Neural progenitor cell (in vitro differentiated cells): Measurements from ENCODE around the gene PDGFC.

Experiments
- CTCF ChIP-seq: fragments of 200-600 bp; sonication (generic); IDR thresholded peaks from 2 replicates; pipeline ENCODE4 v1.5.1; 2017; ENCODE audit warnings: antibody characterized with exemption, mild to moderate bottlenecking
- EZH2 ChIP-seq: fragments of 200-600 bp; sonication (generic); IDR thresholded peaks from 2 replicates; pipeline ENCODE4 v1.6.1; 2017; ENCODE audit warnings: antibody characterized with exemption, mild to moderate bottlenecking, moderate library complexity
- EZH2phosphoT487 ChIP-seq: fragments of 200-600 bp; sonication (generic); IDR thresholded peaks from 2 replicates; pipeline ENCODE4 v1.6.1; 2017; ENCODE audit warnings: antibody characterized with exemption

DNA sequence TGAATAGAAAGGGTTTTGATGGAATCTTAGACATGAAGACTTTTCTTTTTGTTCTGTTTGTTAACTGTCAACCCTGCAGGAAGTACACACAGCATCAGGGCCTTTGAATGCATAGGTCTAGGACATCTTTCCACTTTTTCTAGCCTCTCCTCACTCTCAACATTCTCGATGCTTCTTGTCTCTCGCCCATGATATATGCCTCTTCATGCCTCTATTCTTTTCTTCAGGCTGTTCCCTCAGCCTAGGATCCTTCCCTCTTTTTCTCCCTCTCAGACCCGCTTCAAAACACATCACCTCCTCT lies 9.6 kb downstream of the PDGFC start:
- TF ChIP-seq CTCF, result no peak
- TF ChIP-seq EZH2, result no peak
- no peak for TF ChIP-seq EZH2phosphoT487
